Testis (tissue), 3 donors: ENCODE data around the gene EYS. TPM values are rescaled to one million over a fixed set of nuclear protein-coding genes. Genes with fewer than 3 reads are reported as not detected.

ENCODE experiments used
- DNase-seq: peaks from one replicate; pipeline ENCODE4 v3.0.0-alpha.2; 2019
- H3K27ac ChIP-seq, 2 donors: fragments of 200-600 bp; sonication (generic); one replicate each; pipeline ENCODE4 v1.5.1; 2019
- H3K27me3 ChIP-seq: fragments of 200-600 bp; sonication (generic); one replicate; pipeline ENCODE4 v1.5.1; 2019
- H3K36me3 ChIP-seq: fragments of 200-600 bp; sonication (generic); one replicate; pipeline ENCODE4 v1.5.1; 2017; ENCODE audit warnings: low read depth; ENCODE audit errors: missing control alignments
- H3K4me1 ChIP-seq: fragments of 200-600 bp; sonication (generic); one replicate; pipeline ENCODE4 v1.5.1; 2019
- H3K4me3 ChIP-seq, 2 donors: fragments of 200-600 bp; sonication (generic); one replicate each; pipeline ENCODE4 v1.5.1; 2017 to 2019
- H3K9me3 ChIP-seq: fragments of 200-600 bp; sonication (generic); one replicate; pipeline ENCODE4 v1.5.1; 2017
- POLR2A ChIP-seq: fragments of 450-650 bp; IDR thresholded peaks from one replicate; pipeline ENCODE4 v1.6.1; 2017; ENCODE audit warnings: antibody characterized with exemption, mild to moderate bottlenecking, moderate library complexity
- WGBS, 2 donors: methylation state at CpG; one replicate each; pipeline ENCODE4 v1.1.5; 2018; 5-methylcytosine and 5-hydroxymethylcytosine counted together
- intact Hi-C: fragments of 100-400 bp; cut with DNase I; formaldehyde crosslinking; loops from one replicate; pipeline ENCODE4 v1.15.1; 2023; ENCODE audit warnings: low total_unique reads
- polyA plus RNA-seq: library from polyadenylated mRNA; stranded (reverse); fragments of 350-450 nt; fragmentation: Illumina TruSeq; extraction: RNeasy Lipid Tissue Mini Kit (QIAGEN cat#74804); gene quantifications from one replicate; pipeline ENCODE4 v1.2.3, GENCODE V29; 2014; ENCODE audit warnings: low read depth, low replicate concordance; ENCODE audit not compliant: insufficient read depth
- total RNA-seq, 2 donors: library from RNA; depleted of rRNA; stranded (reverse); fragments of >200 nt; gene quantifications; one replicate each; pipeline ENCODE4 v1.2.3, GENCODE V29; 2016
- TF ChIP-seq, protein P1 (sequence below), 3 experiments: fragments of 450-650 bp in 2 of 3; fragments of 200-600 bp in 1 of 3; sonication (generic) in 1 of 3; IDR thresholded peaks; one replicate each; pipeline ENCODE4 v1.5.1; 2016 to 2019; ENCODE audit warnings: antibody characterized with exemption in 3 of 3, mild to moderate bottlenecking in 2 of 3, moderate library complexity in 1 of 3

EYS gene
- total and polyA plus RNA-seq, 3 donors from 2014 or later, result 1.3 to 2.8 (median 2.6) TPM

GRCh38 chr6:64280569-64280968, 1426.5 kb downstream of the EYS start:
- no peaks in the 10 kb centered on the region for H3K36me3 ChIP-seq
- DNase-seq, result peak; percentile 48
- WGBS, 2 donors, result 68 to 74% methylated on average over 1 of the region's 1 CpG

GRCh38 chr6:64270083-64270482, 1436.9 kb downstream of the EYS start:
- DNase-seq, result no peak
- Histone ChIP-seq H3K9me3 (no peaks in the 10 kb centered on the region), H3K27me3 (no peaks in the 10 kb centered on the region), H3K36me3 (no peaks in the 10 kb centered on the region), H3K4me1 (no peaks in the 10 kb centered on the region), H3K27ac (no peak overlapping the region), H3K4me3 (no peak overlapping the region)
- 91 to 95% methylated on average over 5 of the region's 5 CpGs for WGBS, 2 donors
- intact Hi-C loops, result no loop called here
- no peak for TF ChIP-seq POLR2A
- TF ChIP-seq, protein P1, sequence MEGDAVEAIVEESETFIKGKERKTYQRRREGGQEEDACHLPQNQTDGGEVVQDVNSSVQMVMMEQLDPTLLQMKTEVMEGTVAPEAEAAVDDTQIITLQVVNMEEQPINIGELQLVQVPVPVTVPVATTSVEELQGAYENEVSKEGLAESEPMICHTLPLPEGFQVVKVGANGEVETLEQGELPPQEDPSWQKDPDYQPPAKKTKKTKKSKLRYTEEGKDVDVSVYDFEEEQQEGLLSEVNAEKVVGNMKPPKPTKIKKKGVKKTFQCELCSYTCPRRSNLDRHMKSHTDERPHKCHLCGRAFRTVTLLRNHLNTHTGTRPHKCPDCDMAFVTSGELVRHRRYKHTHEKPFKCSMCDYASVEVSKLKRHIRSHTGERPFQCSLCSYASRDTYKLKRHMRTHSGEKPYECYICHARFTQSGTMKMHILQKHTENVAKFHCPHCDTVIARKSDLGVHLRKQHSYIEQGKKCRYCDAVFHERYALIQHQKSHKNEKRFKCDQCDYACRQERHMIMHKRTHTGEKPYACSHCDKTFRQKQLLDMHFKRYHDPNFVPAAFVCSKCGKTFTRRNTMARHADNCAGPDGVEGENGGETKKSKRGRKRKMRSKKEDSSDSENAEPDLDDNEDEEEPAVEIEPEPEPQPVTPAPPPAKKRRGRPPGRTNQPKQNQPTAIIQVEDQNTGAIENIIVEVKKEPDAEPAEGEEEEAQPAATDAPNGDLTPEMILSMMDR (IDR thresholded peaks at IDR 0.05), result no peak

More at GRCh38 chr6:64280569-64280968, 1426.5 kb downstream of the EYS start:
- no peak overlapping the region for H3K4me3 ChIP-seq
- no peaks in the 10 kb centered on the region for H3K27me3 ChIP-seq
- no peak for TF ChIP-seq POLR2A
- TF ChIP-seq, protein P1 (IDR thresholded peaks at IDR 0.05), result no peak
- H3K27ac ChIP-seq, result no peak overlapping the region
- H3K9me3 ChIP-seq, result no peaks in the 10 kb centered on the region
- H3K4me1 ChIP-seq, result no peaks in the 10 kb centered on the region
- intact Hi-C loops, result no loop called here

DNA sequence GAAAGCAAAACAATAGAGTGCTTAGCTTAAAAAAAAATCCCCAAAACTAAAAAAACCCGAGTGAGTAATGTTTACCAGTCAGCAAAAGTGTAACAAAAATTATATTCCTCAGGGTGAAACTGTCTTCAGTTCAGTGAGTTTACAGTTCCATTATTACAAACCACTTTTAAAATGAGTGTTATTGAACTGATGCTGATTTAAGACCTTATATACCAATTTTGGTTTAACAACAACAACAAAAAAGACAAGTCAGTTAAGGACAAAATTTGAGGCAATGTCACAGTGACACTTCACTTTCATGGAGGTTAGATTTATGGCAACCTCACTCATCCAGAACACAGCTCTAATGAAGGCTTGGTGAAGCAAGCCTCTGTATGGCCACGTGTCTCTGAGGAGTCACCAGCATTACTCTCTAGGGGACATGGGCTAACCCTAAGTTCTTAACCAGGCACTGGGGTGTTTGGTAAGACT, 1440.6 kb downstream of the EYS start:
- WGBS, 2 donors, result 75 to 79% methylated on average over 2 of the region's 2 CpGs
- H3K36me3 ChIP-seq, result no peaks in the 10 kb centered on the region
- H3K4me3 ChIP-seq, result no peak overlapping the region
- no peaks in the 10 kb centered on the region for H3K27me3 ChIP-seq
- intact Hi-C loops, result no loop called here
- no peak overlapping the region for H3K27ac ChIP-seq
- H3K9me3 ChIP-seq, result no peaks in the 10 kb centered on the region
- TF ChIP-seq, protein P1 (IDR thresholded peaks at IDR 0.05), result no peak
- TF ChIP-seq POLR2A, result no peak
- no peaks in the 10 kb centered on the region for H3K4me1 ChIP-seq
- no peak for DNase-seq

- Histone ChIP-seq H3K4me1 (no peaks in the 10 kb centered on the region), H3K27ac (no peak overlapping the region), H3K36me3 (no peaks in the 10 kb centered on the region), H3K27me3 (no peaks in the 10 kb centered on the region), H3K9me3 (no peaks in the 10 kb centered on the region), H3K4me3 (no peak overlapping the region)
- intact Hi-C loops, result no loop called here
- 87 to 100% methylated on average over 1 of the region's 1 CpG for WGBS, 2 donors
- TF ChIP-seq, protein P1 (IDR thresholded peaks at IDR 0.05), result no peak
- no peak for TF ChIP-seq POLR2A
- DNase-seq, result no peak
Observed at GRCh38 chr6:64263778-64264177, 1443.2 kb downstream of the EYS start.

DNA sequence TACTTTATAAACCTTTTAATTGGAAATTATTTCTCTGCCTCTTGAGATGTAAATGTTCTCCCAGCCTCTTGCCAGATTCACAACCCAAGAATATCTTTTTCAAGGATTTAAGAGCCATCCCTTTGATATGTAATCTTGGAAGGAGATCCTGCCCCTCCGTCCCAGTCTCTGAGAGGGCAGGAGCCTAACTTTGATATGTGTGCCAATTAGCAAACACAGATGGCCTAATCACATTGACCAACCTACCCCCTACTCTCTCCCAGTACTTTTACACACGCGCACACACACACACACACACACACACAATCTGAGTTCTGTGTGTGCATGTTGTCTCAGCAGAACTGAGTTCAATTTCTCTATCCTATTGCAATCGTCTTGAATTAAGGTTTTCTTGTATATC, 1447.7 kb downstream of the EYS start:
- intact Hi-C loops, result no loop called here
- Histone ChIP-seq H3K27ac (no peak overlapping the region), H3K9me3 (no peaks in the 10 kb centered on the region), H3K36me3 (no peaks in the 10 kb centered on the region), H3K4me3 (no peak overlapping the region), H3K4me1 (no peaks in the 10 kb centered on the region), H3K27me3 (no peaks in the 10 kb centered on the region)
- WGBS, 2 donors, result 59 to 67% methylated on average over 4 of the region's 4 CpGs
- TF ChIP-seq, protein P1 (IDR thresholded peaks at IDR 0.05), result no peak
- no peak for TF ChIP-seq POLR2A
- no peak for DNase-seq
